A673 (cell line): ENCODE results near the gene AUNIP.

Experiments used
- EZH2 ChIP-seq: fragments of 200-600 bp; sonication (generic); IDR thresholded peaks from 2 replicates; pipeline ENCODE4 v1.6.1; 2017; ENCODE audit warnings: borderline replicate concordance, low read depth, mild to moderate bottlenecking, mixed read lengths, antibody characterized with exemption, low read length; ENCODE audit not compliant: poor library complexity, severe bottlenecking
- TF ChIP-seq, protein P1 (sequence below): fragments of 300-800, 200-600 bp; sonication (generic); conservative IDR thresholded peaks from 2 replicates; pipeline ENCODE4 v1.5.1; 2017; ENCODE audit warnings: low read depth, mild to moderate bottlenecking, antibody characterized with exemption, low read length, moderate library complexity, mixed read lengths

DNA sequence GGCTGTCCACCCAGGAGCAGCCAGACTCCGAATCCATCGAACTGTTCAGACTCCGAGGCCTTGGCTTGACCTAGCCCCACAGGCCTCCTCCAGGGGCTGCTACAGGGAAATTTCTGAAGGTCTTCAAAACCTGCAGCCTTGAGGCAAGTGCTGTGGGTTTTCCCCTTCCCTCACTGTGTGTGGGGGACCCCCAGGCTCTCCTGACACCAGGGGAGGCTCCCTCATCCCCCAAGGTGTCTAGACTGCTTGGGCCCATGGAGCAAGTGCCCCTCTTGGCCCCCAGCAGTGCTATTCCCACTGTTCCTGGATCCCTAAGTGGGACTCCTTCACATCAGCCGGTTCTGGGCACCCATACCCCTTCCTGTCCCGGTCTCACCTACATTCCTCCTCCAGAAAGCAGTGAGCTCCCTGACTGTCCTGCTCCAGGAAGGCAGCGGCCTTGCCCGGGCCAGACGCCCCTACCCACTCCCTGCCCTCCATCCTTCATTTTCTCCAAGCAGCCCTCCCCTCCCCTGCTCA is 15.4 kb upstream of the AUNIP start:
- TF ChIP-seq, protein P1, sequence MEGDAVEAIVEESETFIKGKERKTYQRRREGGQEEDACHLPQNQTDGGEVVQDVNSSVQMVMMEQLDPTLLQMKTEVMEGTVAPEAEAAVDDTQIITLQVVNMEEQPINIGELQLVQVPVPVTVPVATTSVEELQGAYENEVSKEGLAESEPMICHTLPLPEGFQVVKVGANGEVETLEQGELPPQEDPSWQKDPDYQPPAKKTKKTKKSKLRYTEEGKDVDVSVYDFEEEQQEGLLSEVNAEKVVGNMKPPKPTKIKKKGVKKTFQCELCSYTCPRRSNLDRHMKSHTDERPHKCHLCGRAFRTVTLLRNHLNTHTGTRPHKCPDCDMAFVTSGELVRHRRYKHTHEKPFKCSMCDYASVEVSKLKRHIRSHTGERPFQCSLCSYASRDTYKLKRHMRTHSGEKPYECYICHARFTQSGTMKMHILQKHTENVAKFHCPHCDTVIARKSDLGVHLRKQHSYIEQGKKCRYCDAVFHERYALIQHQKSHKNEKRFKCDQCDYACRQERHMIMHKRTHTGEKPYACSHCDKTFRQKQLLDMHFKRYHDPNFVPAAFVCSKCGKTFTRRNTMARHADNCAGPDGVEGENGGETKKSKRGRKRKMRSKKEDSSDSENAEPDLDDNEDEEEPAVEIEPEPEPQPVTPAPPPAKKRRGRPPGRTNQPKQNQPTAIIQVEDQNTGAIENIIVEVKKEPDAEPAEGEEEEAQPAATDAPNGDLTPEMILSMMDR: no peak
- TF ChIP-seq EZH2: no peak
